ENCODE data around the gene IMPA2.
"Not testable (repeated sequence)": the region's sequence is repeated elsewhere in the genome, so short reads cannot be mapped to it uniquely, and the experiment has no call there.

Gene IMPA2

GRCh38 chr18:11963991-11964484, 17.3 kb upstream of the IMPA2 start:
- DNase-seq: no peak

GRCh38 chr18:11969904-11970835, 11.1 kb upstream of the IMPA2 start:
- no peak for DNase-seq

- DNase-seq: not testable (repeated sequence)
Measured at GRCh38 chr18:11970836-11971226, 10.5 kb upstream of the IMPA2 start.

- DNase-seq: no peak
Measured at GRCh38 chr18:11972371-11973174, 8.7 kb upstream of the IMPA2 start.

- no peak for DNase-seq
Measured at GRCh38 chr18:11974741-11975325, 6.5 kb upstream of the IMPA2 start.

- DNase-seq: no peak
Measured at GRCh38 chr18:11975723-11976122, 5.6 kb upstream of the IMPA2 start.

- DNase-seq: no peak
Measured at GRCh38 chr18:11976315-11977152, 4.8 kb upstream of the IMPA2 start.

- no peak for DNase-seq
Measured at GRCh38 chr18:11977153-11977466, 4.2 kb upstream of the IMPA2 start.

GRCh38 chr18:11978956-11979355, 2.4 kb upstream of the IMPA2 start:
- no peak for DNase-seq

- no peak for DNase-seq
Measured at GRCh38 chr18:11980163-11980493, 1.2 kb upstream of the IMPA2 start.

- DNase-seq: peak; percentile 97 to 98
Measured at GRCh38 chr18:11980494-11981191, 664 bp upstream of the IMPA2 start.

- peak; percentile 52 to 59 for DNase-seq
Measured at GRCh38 chr18:11981543-11982366, 448 bp downstream of the IMPA2 start.

GRCh38 chr18:11982981-11983380, 1.7 kb downstream of the IMPA2 start:
- DNase-seq: no peak

GRCh38 chr18:11983592-11983991, 2.3 kb downstream of the IMPA2 start:
- no peak for DNase-seq

- DNase-seq: no peak
Measured at GRCh38 chr18:11984091-11984490, 2.8 kb downstream of the IMPA2 start.

- DNase-seq: no peak
Measured at GRCh38 chr18:11985586-11985985, 4.3 kb downstream of the IMPA2 start.

GRCh38 chr18:11986061-11986460, 4.8 kb downstream of the IMPA2 start:
- no peak for DNase-seq

- DNase-seq: no peak
Measured at GRCh38 chr18:11987527-11987926, 6.2 kb downstream of the IMPA2 start.

GRCh38 chr18:11989174-11989573, 7.9 kb downstream of the IMPA2 start:
- no peak for DNase-seq

- DNase-seq: no peak
Measured at GRCh38 chr18:11989966-11990380, 8.7 kb downstream of the IMPA2 start.

- no peak for DNase-seq
Measured at GRCh38 chr18:11990539-11990938, 9.2 kb downstream of the IMPA2 start.

Measured in activated T-cell treated with anti-CD3 and anti-CD28 coated beads, Interleukin-2, amount 50 U/mL, for 48 hours (primary cell).